K562 (cell line): ENCODE results near the gene RIC3. TPM values are rescaled to one million over a fixed set of nuclear protein-coding genes. Genes with fewer than 3 reads are reported as not detected.

Experiments
- ATAC-seq: fragments of 200-7000 bp; cut with Tn5 transposase; 3 replicates; pipeline ENCODE4 v1.9.1; 2020; ENCODE audit warnings: moderate library complexity
- BruUV-seq: library from RNA; stranded (reverse); fragments of 400-500 nt; replicated peaks from 2 replicates; lab custom pipeline; 2021; lab: Mats Ljungman, UMichigan
- CTCF ChIA-PET: fragments of 300-600 bp; formaldehyde crosslinking; extraction: SDS; loops from one replicate; lab custom pipeline; 2021; ENCODE audit warnings: low intra/inter-chr PET ratio; lab: Yijun Ruan, JAX
- POLR2A ChIA-PET: fragments of 300-600, 350-650 bp; sonication (Branson Sonifier 250); formaldehyde crosslinking; extraction: SDS; loops from one replicate; lab custom pipeline; 2021; ENCODE audit warnings: antibody characterized with exemption, inconsistent platforms; lab: Yijun Ruan, JAX
- DNase-seq, 4 experiments: peaks; one replicate each; pipeline versions ENCODE4 v3.0.0 to v3.0.0-alpha.2; 2011 to 2018; ENCODE audit warnings: low spot score in 3 of 4, mixed read lengths in 3 of 4; ENCODE audit errors: extremely low read depth in 1 of 4
- FAIRE-seq: peaks from 2 replicates; lab custom pipeline; 2011; peaks lifted over from hg19 to GRCh38; lab: Jason Lieb, UNC
- H2AFZ ChIP-seq: 2 replicates; pipeline ENCODE4 v1.6.0; 2011; ENCODE audit warnings: low read depth, low read length, control low read depth, inconsistent platforms
- H3K27ac ChIP-seq: fragments of 200-600 bp; 3 replicates; pipeline ENCODE4 v1.8.0; 2011; ENCODE audit warnings: low read depth, mild to moderate bottlenecking, control low read depth, inconsistent platforms, low read length, moderate library complexity, mixed read lengths; ENCODE audit errors: extremely low read depth
- H3K27me3 ChIP-seq, 2 experiments: fragments of 300-600 bp in 1 of 2; 2 replicates in 1 of 2; 3 replicates in 1 of 2; pipeline versions ENCODE4 v1.6.0 to v1.8.0; 2011; ENCODE audit warnings: inconsistent platforms in 2 of 2, low read length in 2 of 2, mild to moderate bottlenecking in 1 of 2, mixed read lengths in 1 of 2, moderate library complexity in 1 of 2; ENCODE audit not compliant: control insufficient read depth in 2 of 2, insufficient read depth in 2 of 2
- H3K36me3 ChIP-seq: fragments of 300-600 bp; 3 replicates; pipeline ENCODE4 v1.8.0; 2011; ENCODE audit warnings: mild to moderate bottlenecking, low read length, inconsistent platforms; ENCODE audit not compliant: control insufficient read depth, insufficient read depth
- H3K4me1 ChIP-seq, 2 experiments: fragments of 200-600 bp in 1 of 2; replicated peaks in 1 of 2; 2 replicates in 1 of 2; 3 replicates in 1 of 2; pipeline versions ENCODE4 v1.5.1 to v1.8.0; 2011; ENCODE audit warnings: inconsistent platforms in 2 of 2, low read length in 2 of 2, mild to moderate bottlenecking in 1 of 2, mixed read lengths in 1 of 2, moderate library complexity in 1 of 2; ENCODE audit not compliant: control insufficient read depth in 2 of 2, insufficient read depth in 2 of 2
- H3K4me2 ChIP-seq: 2 replicates; pipeline ENCODE4 v1.6.1; 2011; ENCODE audit warnings: low read length, control low read depth, inconsistent platforms, mixed read lengths; ENCODE audit not compliant: insufficient read depth
- H3K4me3 ChIP-seq: fragments of 200-600 bp; sonication (generic), shearing (Covaris generic); 2 replicates; pipeline ENCODE4 v1.5.1; 2016; ENCODE audit warnings: control low read depth, inconsistent platforms
- H3K79me2 ChIP-seq: fragments of 200-600 bp; 3 replicates; pipeline ENCODE4 v1.8.0; 2011; ENCODE audit warnings: low read length, inconsistent platforms; ENCODE audit not compliant: control insufficient read depth, insufficient read depth
- H3K9ac ChIP-seq, 2 experiments: 2 replicates each; pipeline versions ENCODE4 v1.6.0 to v1.6.1; 2011; ENCODE audit warnings: low read depth in 2 of 2, low read length in 2 of 2, control low read depth in 1 of 2, inconsistent platforms in 1 of 2, mild to moderate bottlenecking in 1 of 2, mixed read lengths in 1 of 2; ENCODE audit not compliant: insufficient read depth in 1 of 2
- H3K9me1 ChIP-seq: one replicate; pipeline ENCODE4 v1.6.0; 2011; ENCODE audit warnings: inconsistent platforms, mild to moderate bottlenecking, low read length, moderate library complexity; ENCODE audit not compliant: control insufficient read depth, insufficient read depth
- H3K9me3 ChIP-seq: replicated peaks from 2 replicates; pipeline ENCODE4 v1.5.1; 2011; ENCODE audit warnings: low read depth, low read length, inconsistent platforms; ENCODE audit not compliant: control insufficient read depth, insufficient read depth
- H4K20me1 ChIP-seq: replicated peaks from 2 replicates; pipeline ENCODE4 v1.6.1; 2011; ENCODE audit warnings: low read length, inconsistent platforms, mixed read lengths; ENCODE audit not compliant: control insufficient read depth, insufficient read depth
- ARNT ChIP-seq, 2 experiments: fragments of 450-650 bp; IDR thresholded peaks; 2 replicates each; pipeline ENCODE4 v1.6.1; 2016; ENCODE audit warnings: mild to moderate bottlenecking in 1 of 2
- CBFA2T3 ChIP-seq: fragments of 450-650 bp; IDR thresholded peaks from 2 replicates; pipeline ENCODE4 v1.6.1; 2017
- CEBPB ChIP-seq: fragments of 450-650 bp; IDR thresholded peaks from 2 replicates; pipeline ENCODE4 v1.6.1; 2016; ENCODE audit warnings: missing genetic modification characterization, missing compliant biosample characterization
- CREB1 ChIP-seq, 2 experiments: sonication (generic) in 1 of 2; formaldehyde crosslinking in 1 of 2; IDR thresholded peaks; 2 replicates each; pipeline versions ENCODE4 v1.6.1 to v1.8.0; 2012 to 2022; ENCODE audit warnings: inconsistent platforms in 1 of 2, mild to moderate bottlenecking in 1 of 2, missing genetic modification reagents in 1 of 2, moderate library complexity in 1 of 2
- DIDO1 ChIP-seq: fragments of 450-650 bp; IDR thresholded peaks from 2 replicates; pipeline ENCODE4 v1.6.1; 2016; ENCODE audit warnings: low read depth, missing biosample characterization, missing genetic modification characterization
- FIP1L1 ChIP-seq: fragments of 200-400 bp; formaldehyde crosslinking; IDR thresholded peaks from 2 replicates; pipeline ENCODE4 v1.6.1; 2018; ENCODE audit warnings: mild to moderate bottlenecking, low read depth, low read length; ENCODE audit not compliant: poor library complexity, severe bottlenecking
- GATAD2A ChIP-seq: fragments of 450-650 bp; IDR thresholded peaks from 2 replicates; pipeline ENCODE4 v1.6.1; 2017
- HDAC3 ChIP-seq: fragments of 450-650 bp; IDR thresholded peaks from 2 replicates; pipeline ENCODE4 v1.6.1; 2018; ENCODE audit warnings: borderline replicate concordance, mild to moderate bottlenecking, moderate library complexity; ENCODE audit not compliant: partially characterized antibody
- HOXB6 ChIP-seq: fragments of 250-450 bp; sonication (Bioruptor Pico); IDR thresholded peaks from 2 replicates; pipeline ENCODE4 v1.5.1; 2022; ENCODE audit warnings: mild to moderate bottlenecking, borderline replicate concordance
- ILF3 ChIP-seq: fragments of 450-650 bp; IDR thresholded peaks from 2 replicates; pipeline ENCODE4 v1.6.1; 2018; ENCODE audit warnings: antibody characterized with exemption, mild to moderate bottlenecking, moderate library complexity, borderline replicate concordance
- L3MBTL2 ChIP-seq: fragments of 450-650 bp; IDR thresholded peaks from 2 replicates; pipeline ENCODE4 v1.6.1; 2016; ENCODE audit warnings: mild to moderate bottlenecking, moderate library complexity
- MYNN ChIP-seq, 2 experiments: sonication (generic); formaldehyde crosslinking in 1 of 2; IDR thresholded peaks; 2 replicates each; pipeline versions ENCODE4 v1.5.0 to v1.6.1; 2016 to 2020; ENCODE audit warnings: antibody characterized with exemption in 1 of 2, missing genetic modification reagents in 1 of 2
- PHF8 ChIP-seq: fragments of 200-600 bp; sonication (generic); IDR thresholded peaks from 2 replicates; pipeline ENCODE4 v1.6.1; 2012; ENCODE audit warnings: mixed run types, mild to moderate bottlenecking, inconsistent platforms, low read length, moderate library complexity, borderline replicate concordance
- SAFB2 ChIP-seq: fragments of 200-400 bp; formaldehyde crosslinking; IDR thresholded peaks from 2 replicates; pipeline ENCODE4 v1.6.1; 2018; ENCODE audit warnings: borderline replicate concordance, low read length, low read depth, moderate library complexity; ENCODE audit not compliant: severe bottlenecking
- SMAD3 ChIP-seq: fragments of 450-650 bp; formaldehyde crosslinking; conservative IDR thresholded peaks from 2 replicates; pipeline ENCODE4 v1.4.0; 2020; ENCODE audit warnings: mild to moderate bottlenecking
- SREBF1 ChIP-seq: fragments of 150-350 bp; IDR thresholded peaks from 2 replicates; pipeline ENCODE4 v1.6.1; 2014; ENCODE audit warnings: antibody characterized with exemption, low read depth, low read length, borderline replicate concordance
- TCF3 ChIP-seq: sonication (generic); formaldehyde crosslinking; IDR thresholded peaks from 2 replicates; pipeline ENCODE4 v1.4.0; 2020; ENCODE audit warnings: mild to moderate bottlenecking, missing genetic modification reagents
- ZNF347 ChIP-seq: fragments of 450-650 bp; formaldehyde crosslinking; IDR thresholded peaks from 2 replicates; pipeline ENCODE4 v1.4.0; 2020; ENCODE audit warnings: low read depth, mild to moderate bottlenecking, moderate library complexity
- in situ Hi-C: fragments of 300-500 bp; cut with MboI; formaldehyde crosslinking; loops from 4 replicates; pipeline ENCODE4 v1.15.0; 2018; ENCODE audit warnings: inconsistent platforms, mixed read lengths
- intact Hi-C: fragments of 100-400 bp; cut with micrococcal nuclease; formaldehyde crosslinking; loops from 2 replicates; pipeline ENCODE4 v1.14.2; 2022
- polyA plus RNA-seq, 8 experiments: library from polyadenylated mRNA; depleted of rRNA in 4 of 8; stranded (reverse) in 5 of 8; unstranded in 3 of 8; fragments of >200 nt; fragmentation: Nextera tagmentation in 2 of 8; fragmentation: Illumina TruSeq in 1 of 8; extraction: Ambion mirVana in 2 of 8; extraction: Trizol in 1 of 8; gene quantifications; 2 replicates each; pipeline versions ENCODE4 v1.2.1 to v1.2.3, GENCODE V29; 2011 to 2014; ENCODE audit warnings: inconsistent platforms in 1 of 8, missing spikeins in 1 of 8
- total RNA-seq, 7 experiments: library from RNA; depleted of rRNA in 6 of 7; stranded (reverse); fragments of >200 nt in 6 of 7; fragmentation: Illumina TruSeq in 2 of 7; extraction: Trizol in 2 of 7; gene quantifications; 2 replicates each; pipeline versions ENCODE4 v1.2.1 to v1.2.3, GENCODE V29; 2011 to 2021; ENCODE audit warnings: low replicate concordance in 1 of 7
- TF ChIP-seq, protein P1 (sequence below): IDR thresholded peaks from 2 replicates; pipeline ENCODE4 v1.6.1; 2011; ENCODE audit warnings: borderline replicate concordance, low read depth, mild to moderate bottlenecking, moderate library complexity, low read length; ENCODE audit not compliant: insufficient read depth, poor library complexity, severe bottlenecking

The RIC3 gene
- total and polyA plus RNA-seq, 9 of the 15 experiments (the other 6 are each of a cell fraction or from before 2014, with no cell fraction given): 0.03 to 0.16 (median 0.05) TPM; not detected in 4

DNA sequence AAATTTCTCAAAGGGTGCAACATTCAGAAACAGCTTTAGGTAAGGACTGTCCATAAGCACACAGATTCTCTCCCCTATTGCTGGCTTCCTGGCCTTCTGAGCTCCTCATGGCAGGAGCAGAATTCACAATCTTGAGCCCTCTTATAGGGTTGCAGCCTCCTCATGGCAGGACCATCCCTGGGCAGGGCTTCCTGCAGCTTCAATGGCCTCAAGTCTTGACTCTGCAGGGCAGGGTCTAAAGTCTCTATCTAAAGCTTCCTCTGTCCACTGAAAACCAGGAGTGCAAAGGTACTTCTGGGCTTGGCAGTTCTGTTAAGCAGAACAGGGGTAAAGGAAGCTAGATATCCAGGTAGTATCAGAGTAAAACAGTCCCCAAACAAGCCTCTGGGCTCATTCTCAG lies 59.1 kb downstream of the RIC3 start:
- ATAC-seq (no peak), DNase-seq (no peak)
- Histone ChIP-seq H3K4me2 (no peak overlapping the region), H3K79me2 (no peaks in the 10 kb centered on the region), H3K4me1 (no peaks in the 10 kb centered on the region), H2AFZ (no peak overlapping the region), H4K20me1 (no peaks in the 10 kb centered on the region; the same call in 1 of the 2 replicates), H3K27ac (no peak overlapping the region), H3K4me3 (no peak overlapping the region), H3K27me3 (peaks cover 0 to 5% of the 10 kb centered on the region in 2 experiments; a peak in 3 of 5 replicates)
- POLR2A ChIA-PET: interaction anchor here (1.6 kb wide), 1 partner anchor 10 kb away, joined by 4 read pairs; no protein-coding TSS in a partner anchor
- in situ Hi-C loops (no loop called here), intact Hi-C loops (no loop called here)
- no TSS peak for BruUV-seq
- TF ChIP-seq MYNN (IDR thresholded peaks at IDR 0.05) (no peak), MYNN (CRISPR knock-in tag; IDR thresholded peaks at IDR 0.05) (no peak), PHF8 (no peak), ILF3 (no peak), CBFA2T3 (no peak), DIDO1 (tag) (no peak), CEBPB (tag) (no peak), ARNT (IDR thresholded peaks at IDR 0.05) (no peak), ZNF347 (CRISPR knock-in tag) (no peak), L3MBTL2 (no peak), SMAD3 (CRISPR knock-in tag) (no peak), HDAC3 (no peak), CREB1 (IDR thresholded peaks at IDR 0.05) (no peak), CREB1 (CRISPR knock-in tag; IDR thresholded peaks at IDR 0.05) (no peak), FIP1L1 (no peak), TCF3 (CRISPR knock-in tag) (no peak), GATAD2A (no peak), HOXB6 (CRISPR knock-in tag) (no peak), SAFB2 (no peak), SREBF1 (no peak)
- TF ChIP-seq, protein P1, sequence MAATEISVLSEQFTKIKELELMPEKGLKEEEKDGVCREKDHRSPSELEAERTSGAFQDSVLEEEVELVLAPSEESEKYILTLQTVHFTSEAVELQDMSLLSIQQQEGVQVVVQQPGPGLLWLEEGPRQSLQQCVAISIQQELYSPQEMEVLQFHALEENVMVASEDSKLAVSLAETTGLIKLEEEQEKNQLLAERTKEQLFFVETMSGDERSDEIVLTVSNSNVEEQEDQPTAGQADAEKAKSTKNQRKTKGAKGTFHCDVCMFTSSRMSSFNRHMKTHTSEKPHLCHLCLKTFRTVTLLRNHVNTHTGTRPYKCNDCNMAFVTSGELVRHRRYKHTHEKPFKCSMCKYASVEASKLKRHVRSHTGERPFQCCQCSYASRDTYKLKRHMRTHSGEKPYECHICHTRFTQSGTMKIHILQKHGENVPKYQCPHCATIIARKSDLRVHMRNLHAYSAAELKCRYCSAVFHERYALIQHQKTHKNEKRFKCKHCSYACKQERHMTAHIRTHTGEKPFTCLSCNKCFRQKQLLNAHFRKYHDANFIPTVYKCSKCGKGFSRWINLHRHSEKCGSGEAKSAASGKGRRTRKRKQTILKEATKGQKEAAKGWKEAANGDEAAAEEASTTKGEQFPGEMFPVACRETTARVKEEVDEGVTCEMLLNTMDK: no peak
- TF ChIP-seq, all 486 proteins: peak for 0
- Histone ChIP-seq H3K9me3 (no peaks in the 10 kb centered on the region), H3K9me1 (no peaks in the 10 kb centered on the region), H3K9ac (no peak overlapping the region), H3K36me3 (no peaks in the 10 kb centered on the region)
- CTCF ChIA-PET: no interaction called here
- no peak for FAIRE-seq
